ENCODE data around the gene NFATC2IP.

The NFATC2IP gene

GRCh38 chr16:29012913-29013553 is 62.3 kb downstream of the NFATC2IP start:
- Mint-ChIP-seq H3K4me1 (ENCODE audit: low read depth) (peaks cover 68% of the 10 kb centered on the region), H3K9me3 (no peaks in the 10 kb centered on the region), H3K4me3 (peak overlapping the region; percentile 11), H3K27me3 (no peaks in the 10 kb centered on the region), H3K36me3 (ENCODE audit: low read depth) (no peaks in the 10 kb centered on the region), H3K27ac (peak overlapping the region; percentile 93)
- DNase-seq: no peak

DNA sequence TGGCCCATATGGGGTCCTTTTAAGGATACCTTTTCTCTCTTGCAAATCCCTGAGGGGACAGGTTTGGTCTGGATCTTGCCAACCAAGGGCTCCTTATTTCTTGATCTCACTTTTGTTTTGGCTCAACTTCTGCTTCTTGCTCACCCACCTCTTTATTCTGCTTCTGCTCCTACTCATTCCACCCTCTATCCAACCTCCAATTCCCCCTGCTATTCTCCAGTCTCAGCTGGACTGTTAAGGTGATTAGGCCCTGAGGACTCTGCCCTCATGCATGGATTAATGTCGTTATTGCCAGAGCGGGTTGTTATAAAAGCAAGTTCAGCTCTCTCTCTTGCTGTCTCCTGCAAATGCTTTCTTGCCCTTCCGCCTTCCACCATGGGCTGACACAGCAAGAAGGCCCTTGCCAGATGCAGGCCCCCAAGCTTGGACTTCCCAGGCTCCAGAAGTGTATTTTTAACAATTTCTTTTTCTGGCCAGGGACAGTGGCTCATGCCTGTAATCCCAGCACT is 63.9 kb downstream of the NFATC2IP start:
- no peak overlapping the region for H3K4me3 Mint-ChIP-seq
- no peak for DNase-seq
- peaks cover 61% of the 10 kb centered on the region for H3K4me1 Mint-ChIP-seq (ENCODE audit: low read depth)
- no peaks in the 10 kb centered on the region for H3K9me3 Mint-ChIP-seq
- peak overlapping the region; percentile 93 for H3K27ac Mint-ChIP-seq
- H3K36me3 Mint-ChIP-seq (ENCODE audit: low read depth): no peaks in the 10 kb centered on the region
- no peaks in the 10 kb centered on the region for H3K27me3 Mint-ChIP-seq

Measured in activated T-cell treated with anti-CD3 and anti-CD28 coated beads, Interleukin-2, amount 50 U/mL, for 24 hours (primary cell).